GDM1 (cell line): Measurements from ENCODE around the gene ZBTB1.

Source experiments
- DNase-seq: peaks from one replicate; lab custom pipeline; 2025; lab: John Stamatoyannopoulos, UW

The ZBTB1 gene

GRCh38 chr14:64504310-64504896, at the start of gene ZBTB1:
TSS of gene ZBTB1 (plus strand) at chr14:64504770. CDS start at chr14:64521505, 16,735 bp downstream.
- DNase-seq = peak; percentile 75

GRCh38 chr14:64459405-64460136, 45.0 kb upstream of the ZBTB1 start:
- no peak for DNase-seq

GRCh38 chr14:64461221-64461620, 43.3 kb upstream of the ZBTB1 start:
- no peak for DNase-seq

- DNase-seq = no peak
Measured at GRCh38 chr14:64463195-64463594, 41.4 kb upstream of the ZBTB1 start.

- DNase-seq = no peak
Measured at GRCh38 chr14:64463873-64464272, 40.7 kb upstream of the ZBTB1 start.

- DNase-seq = no peak
Measured at GRCh38 chr14:64464651-64465050, 39.9 kb upstream of the ZBTB1 start.

- peak; percentile 43 for DNase-seq
Measured at GRCh38 chr14:64465191-64465822, 39.3 kb upstream of the ZBTB1 start, which contains the start of gene AKAP5. TSS of gene AKAP5 (plus strand) at chr14:64465499. CDS start at chr14:64468395, 2,896 bp downstream.

- no peak for DNase-seq
Measured at GRCh38 chr14:64465831-64466554, 38.6 kb upstream of the ZBTB1 start.

GRCh38 chr14:64467101-64467500, 37.5 kb upstream of the ZBTB1 start:
- no peak for DNase-seq

- no peak for DNase-seq
Measured at GRCh38 chr14:64467566-64467965, 37.0 kb upstream of the ZBTB1 start.

- DNase-seq = no peak
Measured at GRCh38 chr14:64468451-64468850, 36.1 kb upstream of the ZBTB1 start.

- DNase-seq = no peak
Measured at GRCh38 chr14:64474041-64474440, 30.5 kb upstream of the ZBTB1 start.

- no peak for DNase-seq
Measured at GRCh38 chr14:64474698-64475097, 29.9 kb upstream of the ZBTB1 start.

- no peak for DNase-seq
Measured at GRCh38 chr14:64475585-64476273, 28.8 kb upstream of the ZBTB1 start.

GRCh38 chr14:64476438-64476837, 28.1 kb upstream of the ZBTB1 start:
- no peak for DNase-seq

GRCh38 chr14:64478634-64479250, 25.8 kb upstream of the ZBTB1 start:
- no peak for DNase-seq

- no peak for DNase-seq
Measured at GRCh38 chr14:64488590-64489099, 15.9 kb upstream of the ZBTB1 start.

GRCh38 chr14:64491637-64492036, 12.9 kb upstream of the ZBTB1 start:
- no peak for DNase-seq

GRCh38 chr14:64493455-64493854, 11.1 kb upstream of the ZBTB1 start:
- DNase-seq = no peak

- no peak for DNase-seq
Measured at GRCh38 chr14:64495252-64495651, 9.3 kb upstream of the ZBTB1 start.

GRCh38 chr14:64496764-64497163, 7.8 kb upstream of the ZBTB1 start:
- DNase-seq = no peak
